HG03432 (cell line): ENCODE measurements around the gene KRT3.
"Not testable (repeated sequence)": the region's sequence is repeated elsewhere in the genome, so short reads cannot be mapped to it uniquely, and the experiment has no call there.

Experiments used
- ATAC-seq: cut with Tn5 transposase; IDR thresholded peaks from one replicate; pipeline ENCODE4 v1.9.1; 2021; ENCODE audit warnings: mild to moderate bottlenecking, moderate library complexity; ENCODE audit not compliant: unreplicated experiment

The KRT3 gene

DNA sequence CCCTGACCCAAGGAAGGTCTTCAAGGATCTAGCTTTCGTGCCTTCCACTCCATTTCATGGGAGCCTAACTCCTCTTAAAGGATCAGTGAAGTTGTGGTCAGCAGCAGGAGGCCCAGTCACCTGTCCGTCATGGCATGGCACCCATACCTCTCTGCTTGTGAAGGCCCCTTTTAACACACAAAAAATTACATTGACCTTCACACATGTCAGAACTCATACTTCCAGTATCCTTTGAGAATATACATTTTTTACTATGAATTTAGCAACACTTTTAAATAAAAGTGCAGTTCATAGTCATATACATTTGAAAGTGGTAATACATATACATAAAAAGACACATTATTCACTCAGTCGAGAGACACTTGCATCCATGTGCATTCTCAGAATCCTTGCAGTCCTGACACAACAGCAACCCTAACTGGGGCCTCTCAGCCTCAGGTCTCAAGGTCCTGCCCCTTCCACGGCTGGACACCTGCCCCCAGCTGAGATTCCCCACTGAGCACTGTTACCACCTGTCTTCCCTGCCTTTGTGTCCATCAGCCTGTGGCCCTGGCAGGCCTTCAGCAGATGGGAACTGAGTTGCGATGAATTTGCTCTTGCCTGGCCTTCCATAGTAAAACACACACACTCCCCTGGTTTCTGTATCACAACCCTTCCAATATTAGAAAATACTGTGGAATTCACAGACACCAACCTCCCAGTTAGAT lies 3.7 kb upstream of the KRT3 start:
- ATAC-seq: no peak

- no peak for ATAC-seq
These were observed 3.0 kb upstream of the KRT3 start for GRCh38 chr12:52798671-52799504.

DNA sequence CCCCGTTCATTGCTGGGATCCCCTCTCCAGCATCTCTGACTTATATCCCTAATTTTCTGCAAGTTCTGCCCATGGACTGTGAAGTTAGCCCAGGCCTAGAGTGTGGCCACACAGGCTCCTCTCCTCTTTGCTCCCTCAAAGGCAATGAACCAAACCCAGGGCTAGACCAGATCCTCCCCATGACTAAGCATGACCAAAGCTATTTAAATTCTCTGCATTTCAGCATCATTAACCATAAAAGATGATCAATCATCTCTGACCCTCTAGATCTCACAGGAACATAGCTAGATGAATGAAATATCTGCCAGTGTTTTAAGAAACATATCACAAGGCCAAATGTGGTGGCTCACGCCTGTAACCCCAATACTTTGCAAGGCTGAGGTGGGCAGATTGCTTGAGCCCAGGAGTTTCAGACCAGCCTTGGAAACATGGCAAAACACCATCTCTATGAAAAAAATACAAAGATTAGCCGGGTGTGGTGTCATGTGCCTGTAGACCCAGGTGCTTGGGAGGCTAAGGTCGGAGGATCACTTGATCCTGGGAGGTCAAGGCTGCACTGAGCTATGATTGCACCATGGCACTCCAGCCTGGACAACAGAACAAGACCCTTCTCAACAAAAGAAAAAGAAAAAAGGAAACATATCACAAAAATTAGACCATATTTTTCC lies 2.2 kb upstream of the KRT3 start:
- no peak for ATAC-seq

GRCh38 chr12:52797529-52797894 lies 1.6 kb upstream of the KRT3 start:
- no peak for ATAC-seq

DNA sequence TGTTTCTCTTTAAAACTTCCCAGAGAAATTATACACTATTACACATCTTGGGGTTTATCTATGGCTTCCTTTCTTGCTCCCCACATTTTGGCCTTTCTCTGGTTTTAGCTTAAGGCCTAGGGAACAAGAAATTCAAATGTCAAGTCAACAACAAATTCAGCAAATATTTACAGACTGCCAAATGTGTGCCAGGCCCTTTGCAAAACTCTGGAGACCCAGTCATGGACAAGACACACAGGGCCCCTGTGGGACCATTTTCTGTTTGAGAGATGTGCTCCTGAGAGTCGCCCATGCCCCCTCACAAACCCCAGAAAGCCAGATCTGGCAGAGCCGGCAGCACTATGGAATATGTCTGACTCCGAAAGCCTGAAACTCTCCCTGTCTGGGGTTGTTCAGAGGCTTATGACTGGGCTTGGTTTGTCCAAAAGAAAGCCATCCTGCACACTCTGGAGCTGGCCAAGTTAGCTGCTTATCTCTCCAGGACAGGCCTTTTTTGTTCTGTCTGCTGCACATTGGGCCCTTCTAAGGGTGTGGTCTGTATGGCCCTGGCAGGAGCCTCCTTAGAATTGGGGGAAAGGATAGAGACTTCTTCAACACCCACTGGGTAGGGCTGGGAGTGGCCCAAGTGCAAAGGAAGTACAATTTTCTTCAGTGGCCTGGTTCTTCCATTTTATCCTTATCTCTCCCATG lies 1.1 kb upstream of the KRT3 start:
- no peak for ATAC-seq

- no peak for ATAC-seq
These were observed 495 bp upstream of the KRT3 start for GRCh38 chr12:52796429-52796794.

- ATAC-seq: not testable (repeated sequence)
These were observed 614 bp downstream of the KRT3 start for GRCh38 chr12:52795332-52795674.

GRCh38 chr12:52794479-52795331 lies 1.2 kb downstream of the KRT3 start:
- no peak for ATAC-seq

- ATAC-seq: no peak
These were observed 3.5 kb downstream of the KRT3 start for GRCh38 chr12:52792185-52793029.

DNA sequence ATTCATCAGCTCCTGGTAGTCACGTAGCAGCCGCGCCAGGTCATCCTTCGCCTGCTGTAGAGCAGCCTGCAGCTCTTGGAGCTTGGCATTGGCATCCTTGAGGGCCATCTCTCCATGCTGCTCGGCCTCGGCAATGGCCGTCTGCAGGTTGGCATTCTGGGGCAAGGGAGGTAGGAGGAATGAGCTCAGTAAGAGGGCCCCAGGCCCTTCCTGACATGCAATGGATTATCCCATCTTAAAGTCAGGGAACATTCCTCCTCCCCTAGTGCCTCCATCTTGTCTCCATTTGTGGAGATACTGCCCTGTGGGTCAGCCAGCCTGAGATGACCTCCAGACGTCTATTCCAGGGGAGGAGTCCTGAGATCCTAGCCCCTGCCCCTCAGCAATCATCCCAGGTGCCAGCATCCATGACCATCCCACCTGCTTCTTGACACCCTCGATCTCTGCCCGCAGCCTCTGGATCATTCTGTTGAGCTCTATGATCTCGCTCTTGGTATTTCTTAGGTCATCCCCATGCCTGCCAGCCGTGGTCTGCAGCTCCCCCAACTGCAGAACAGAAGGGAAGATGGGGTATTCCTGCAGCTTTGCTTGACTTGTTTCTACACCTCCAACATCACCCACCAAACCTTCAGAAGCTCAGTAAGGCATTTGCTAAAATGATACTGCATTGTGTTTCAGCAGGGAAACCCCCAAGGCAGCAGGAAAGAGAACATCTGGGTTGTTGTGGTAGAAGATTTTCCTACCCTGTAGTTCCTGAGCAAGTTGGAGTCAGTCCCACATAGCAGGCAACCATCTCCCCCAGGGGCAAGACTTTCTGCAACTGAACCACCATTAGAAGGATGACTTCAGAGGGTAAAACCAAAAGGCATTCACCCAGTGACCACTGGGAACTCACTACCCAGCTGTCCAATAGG lies 4.4 kb downstream of the KRT3 start:
- no peak for ATAC-seq

- no peak for ATAC-seq
These were observed 5.3 kb downstream of the KRT3 start for GRCh38 chr12:52790427-52791270.

GRCh38 chr12:52789637-52790426 lies 6.1 kb downstream of the KRT3 start:
- ATAC-seq: no peak

DNA sequence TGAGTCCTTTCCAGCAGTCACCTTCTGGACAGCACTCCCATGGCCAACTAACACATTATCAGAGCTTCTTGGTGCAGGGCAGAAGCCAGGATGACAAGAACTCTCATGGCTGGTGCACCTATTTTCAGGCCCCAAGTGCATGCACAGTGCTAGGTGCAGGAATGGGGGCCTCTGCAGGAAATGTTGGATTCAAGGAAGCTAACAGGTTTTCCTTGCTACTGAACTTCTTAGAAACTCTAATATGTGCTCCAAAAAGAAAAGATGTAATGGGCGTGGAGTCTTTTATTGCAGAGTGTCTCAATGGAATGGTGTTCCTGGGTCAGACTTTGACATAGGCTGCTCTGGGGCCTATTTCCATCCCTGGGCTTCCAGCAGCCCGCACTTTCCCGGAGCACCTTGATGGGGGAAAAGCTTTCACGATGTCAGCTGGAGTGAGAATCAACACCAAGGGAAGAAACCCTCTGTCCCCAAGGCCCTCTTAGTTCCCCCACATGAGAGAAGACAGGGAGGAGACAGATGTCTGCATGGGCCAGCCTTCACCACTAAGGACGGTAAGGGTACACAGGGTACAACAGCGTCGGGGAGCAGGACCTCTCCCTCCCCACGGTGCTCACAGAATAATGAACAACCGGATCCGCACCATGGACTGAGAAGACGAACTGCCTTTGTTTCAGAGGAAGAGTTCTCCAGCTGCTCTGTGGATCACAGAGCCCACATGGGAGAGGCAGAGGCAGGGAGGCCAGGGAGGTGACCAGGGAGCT lies 6.9 kb downstream of the KRT3 start:
- no peak for ATAC-seq

GRCh38 chr12:52788192-52788875 lies 7.6 kb downstream of the KRT3 start:
- no peak for ATAC-seq

- no peak for ATAC-seq
These were observed 8.4 kb downstream of the KRT3 start for GRCh38 chr12:52787324-52788191.
